NB4 (cell line): ENCODE measurements around the gene ALMS1.
"Not testable (repeated sequence)": the region's sequence is repeated elsewhere in the genome, so short reads cannot be mapped to it uniquely, and the experiment has no call there.

ENCODE experiments used
- DNase-seq: peaks from one replicate; pipeline ENCODE4 v3.0.0; 2010; ENCODE audit warnings: low read depth
- H3K4me3 ChIP-seq: one replicate; pipeline ENCODE4 v1.5.1; 2011; ENCODE audit warnings: mild to moderate bottlenecking, low read depth, low read length, moderate library complexity
- MYC ChIP-seq: IDR thresholded peaks from 2 replicates; pipeline ENCODE4 v1.6.1; 2011; ENCODE audit warnings: low read depth, low read length
- POLR2A ChIP-seq: IDR thresholded peaks from 2 replicates; pipeline ENCODE4 v1.6.1; 2011; ENCODE audit warnings: mild to moderate bottlenecking; ENCODE audit not compliant: insufficient read length; ENCODE audit errors: extremely low read depth
- TF ChIP-seq, protein P1 (sequence below): IDR thresholded peaks from one replicate; pipeline ENCODE4 v1.5.1; 2012; ENCODE audit warnings: low read depth, low read length
- TF ChIP-seq, protein P2 (sequence below): IDR thresholded peaks from 2 replicates; pipeline ENCODE4 v1.6.1; 2011; ENCODE audit warnings: low read depth, low read length

The ALMS1 gene

DNA sequence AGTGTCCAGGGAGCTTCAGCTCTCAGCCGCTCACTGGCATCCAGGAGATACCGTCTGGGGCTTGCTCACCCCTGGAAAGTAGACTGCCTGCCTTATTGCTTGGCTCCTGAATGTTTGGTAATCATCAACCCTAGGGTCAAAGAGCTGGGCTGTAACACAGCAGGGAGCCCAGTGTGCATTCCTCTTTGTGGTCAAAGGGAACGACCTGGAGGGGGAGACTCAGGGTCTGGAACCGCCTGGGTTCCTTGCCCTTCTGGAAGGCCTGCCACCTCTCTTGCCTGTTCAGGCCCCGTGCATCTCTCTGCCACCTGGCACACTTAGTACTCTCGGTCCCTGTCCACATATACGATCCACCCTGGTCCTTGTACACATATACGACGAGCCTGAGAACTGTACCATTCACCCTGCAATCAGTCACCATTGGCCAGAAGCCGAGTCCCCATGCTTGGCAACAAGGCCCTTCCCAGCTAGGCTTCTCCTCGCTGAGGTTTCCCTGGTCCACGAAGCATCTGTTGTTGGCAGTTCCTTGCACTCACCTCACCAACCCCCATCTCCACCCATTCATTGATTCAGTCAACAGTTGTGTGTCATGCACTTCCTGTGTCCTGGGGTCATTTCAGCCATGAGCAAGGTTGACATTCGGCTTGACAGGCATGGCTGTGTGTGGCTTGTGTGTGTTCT lies 256.8 kb downstream of the ALMS1 start, which contains the start of gene NAT8:
NAT8 (minus strand) TSS at position 85 of the 681 bp plus-strand sequence. CDS start 794 bp downstream, outside the sequence.
- no peak within 1 kb of the TSS for H3K4me3 ChIP-seq
- TF ChIP-seq MYC (no peak), POLR2A (no peak)
- TF ChIP-seq, protein P1, sequence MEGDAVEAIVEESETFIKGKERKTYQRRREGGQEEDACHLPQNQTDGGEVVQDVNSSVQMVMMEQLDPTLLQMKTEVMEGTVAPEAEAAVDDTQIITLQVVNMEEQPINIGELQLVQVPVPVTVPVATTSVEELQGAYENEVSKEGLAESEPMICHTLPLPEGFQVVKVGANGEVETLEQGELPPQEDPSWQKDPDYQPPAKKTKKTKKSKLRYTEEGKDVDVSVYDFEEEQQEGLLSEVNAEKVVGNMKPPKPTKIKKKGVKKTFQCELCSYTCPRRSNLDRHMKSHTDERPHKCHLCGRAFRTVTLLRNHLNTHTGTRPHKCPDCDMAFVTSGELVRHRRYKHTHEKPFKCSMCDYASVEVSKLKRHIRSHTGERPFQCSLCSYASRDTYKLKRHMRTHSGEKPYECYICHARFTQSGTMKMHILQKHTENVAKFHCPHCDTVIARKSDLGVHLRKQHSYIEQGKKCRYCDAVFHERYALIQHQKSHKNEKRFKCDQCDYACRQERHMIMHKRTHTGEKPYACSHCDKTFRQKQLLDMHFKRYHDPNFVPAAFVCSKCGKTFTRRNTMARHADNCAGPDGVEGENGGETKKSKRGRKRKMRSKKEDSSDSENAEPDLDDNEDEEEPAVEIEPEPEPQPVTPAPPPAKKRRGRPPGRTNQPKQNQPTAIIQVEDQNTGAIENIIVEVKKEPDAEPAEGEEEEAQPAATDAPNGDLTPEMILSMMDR: no peak
- TF ChIP-seq, protein P2, sequence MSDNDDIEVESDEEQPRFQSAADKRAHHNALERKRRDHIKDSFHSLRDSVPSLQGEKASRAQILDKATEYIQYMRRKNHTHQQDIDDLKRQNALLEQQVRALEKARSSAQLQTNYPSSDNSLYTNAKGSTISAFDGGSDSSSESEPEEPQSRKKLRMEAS: no peak
- DNase-seq: no peak

DNA sequence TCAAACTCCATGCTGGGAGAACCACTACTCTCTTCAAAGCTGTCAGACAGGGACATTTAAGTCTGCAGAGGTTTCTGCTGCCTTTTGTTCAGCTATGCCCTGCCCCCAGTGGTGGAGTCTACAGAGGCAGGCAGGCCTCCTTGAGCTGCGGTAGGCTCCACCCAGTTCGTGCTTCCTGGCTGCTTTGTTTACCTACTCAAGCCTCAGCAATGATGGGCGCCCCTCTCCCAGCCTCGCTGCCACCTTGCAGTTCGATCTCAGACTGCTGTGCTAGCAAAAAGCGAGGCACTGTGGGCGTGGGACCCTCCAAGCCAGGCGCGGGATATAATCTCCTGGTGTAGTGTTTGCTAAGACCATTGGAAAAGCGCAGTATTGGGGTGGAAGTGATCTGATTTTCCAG lies 262.1 kb downstream of the ALMS1 start:
- H3K4me3 ChIP-seq, DNase-seq: not testable (repeated sequence)

DNA sequence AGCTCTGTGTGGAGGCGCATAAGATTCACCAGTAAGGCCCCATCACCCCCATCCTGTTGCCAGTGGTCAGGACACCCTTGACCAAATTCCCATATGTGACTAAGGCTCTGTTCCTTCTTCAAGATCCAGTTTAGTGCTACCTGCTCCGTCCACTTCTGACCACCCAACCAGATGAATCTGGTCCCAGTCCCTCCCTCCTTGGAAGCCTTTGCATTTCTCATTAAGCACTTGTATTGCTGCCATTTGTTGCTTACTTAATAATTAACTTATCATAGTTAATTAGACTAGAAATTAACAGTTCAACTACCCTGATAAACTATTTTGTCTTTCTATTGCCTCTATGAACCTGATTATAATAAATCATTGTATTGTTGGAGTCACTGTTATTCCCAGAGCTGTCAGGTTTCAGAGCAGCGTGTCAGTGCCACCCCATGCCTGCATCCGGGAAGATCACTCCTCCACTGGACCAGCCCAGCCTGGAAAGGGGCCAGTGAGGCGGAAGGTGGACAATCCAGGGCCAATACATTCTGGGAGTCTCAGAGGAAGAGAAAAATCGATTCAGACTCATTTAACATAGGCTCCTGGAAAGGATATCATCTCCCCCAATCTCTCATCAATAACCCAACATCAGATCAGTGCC lies 266.1 kb downstream of the ALMS1 start:
- H3K4me3 ChIP-seq: no peak overlapping the region
- no peak for DNase-seq
- TF ChIP-seq MYC: no peak

DNA sequence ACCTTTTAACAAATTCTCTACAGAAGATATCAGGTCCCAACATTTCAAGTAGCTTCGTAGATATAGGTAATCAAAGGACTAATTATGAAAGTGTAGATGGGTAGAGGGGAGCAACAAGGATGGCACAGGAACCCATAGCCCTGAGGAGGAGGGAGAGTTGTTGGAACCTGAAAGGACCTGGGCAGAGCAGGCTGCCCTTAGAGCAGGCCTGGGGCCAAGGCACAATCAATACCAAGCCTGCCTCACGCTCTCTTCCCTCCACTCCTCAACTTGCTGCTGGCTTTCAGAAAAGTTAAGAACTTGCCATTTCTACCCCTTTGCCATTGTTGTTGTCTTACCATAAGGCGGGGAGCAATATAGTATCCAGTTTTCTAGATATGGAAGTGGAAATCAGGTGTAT lies 266.7 kb downstream of the ALMS1 start:
- no peak for TF ChIP-seq MYC
- TF ChIP-seq, protein P1: no peak
- TF ChIP-seq, protein P2: no peak
- TF ChIP-seq POLR2A: no peak
- no peak for DNase-seq
- no peak overlapping the region for H3K4me3 ChIP-seq

DNA sequence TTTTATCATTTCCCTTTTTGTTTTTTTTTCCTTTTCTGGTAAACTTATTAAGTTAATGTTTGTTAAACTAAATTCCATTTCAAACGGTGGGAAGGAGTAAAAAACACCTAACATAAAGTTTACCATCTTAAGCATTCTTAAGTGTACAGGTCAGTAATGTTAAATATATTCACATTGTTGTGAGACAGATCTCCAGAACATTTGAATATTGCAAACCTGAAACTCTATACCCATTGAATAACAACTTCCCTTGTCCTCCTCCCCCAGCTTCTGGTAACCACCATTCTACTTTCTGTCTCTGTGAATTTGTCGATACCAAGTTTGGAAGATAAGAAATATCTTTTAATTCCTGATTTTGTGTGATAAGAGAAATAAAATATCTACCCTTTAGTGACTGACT lies 268.5 kb downstream of the ALMS1 start:
- no peak overlapping the region for H3K4me3 ChIP-seq
- TF ChIP-seq, protein P2: no peak
- TF ChIP-seq POLR2A (no peak), MYC (no peak)
- TF ChIP-seq, protein P1: no peak
- DNase-seq: no peak
